HFF-Myc (cell line): Measurements from ENCODE around the gene RPL36A.

ENCODE experiments used
- DNase-seq: peaks from one replicate; pipeline ENCODE4 v3.0.0-alpha.2; 2011; ENCODE audit warnings: low read depth; ENCODE audit errors: extremely low read depth
- H3K4me3 ChIP-seq: replicated peaks from 2 replicates; pipeline ENCODE4 v1.5.1; 2011; ENCODE audit warnings: low read depth, mild to moderate bottlenecking, control low read depth, low read length
- CTCF ChIP-seq: IDR thresholded peaks from 2 replicates; pipeline ENCODE4 v1.5.1; 2012; ENCODE audit warnings: mild to moderate bottlenecking, low read depth, low read length, control low read depth; ENCODE audit errors: missing control alignments

The RPL36A gene

GRCh38 chrX:101390664-101391525 is at the start of gene RPL36A:
Gene RPL36A (plus strand): TSS chrX:101391011. CDS start chrX:101391044, 33 bp downstream.
- peak within 1 kb of the TSS; percentile 74 for H3K4me3 ChIP-seq
- peak; percentile 73 for TF ChIP-seq CTCF
- DNase-seq = peak; percentile 60

- no peak for DNase-seq
- no peak for TF ChIP-seq CTCF
- peak overlapping the region; percentile 79 for H3K4me3 ChIP-seq
Measured at GRCh38 chrX:101347859-101348451, 42.9 kb upstream of the RPL36A start.

DNA sequence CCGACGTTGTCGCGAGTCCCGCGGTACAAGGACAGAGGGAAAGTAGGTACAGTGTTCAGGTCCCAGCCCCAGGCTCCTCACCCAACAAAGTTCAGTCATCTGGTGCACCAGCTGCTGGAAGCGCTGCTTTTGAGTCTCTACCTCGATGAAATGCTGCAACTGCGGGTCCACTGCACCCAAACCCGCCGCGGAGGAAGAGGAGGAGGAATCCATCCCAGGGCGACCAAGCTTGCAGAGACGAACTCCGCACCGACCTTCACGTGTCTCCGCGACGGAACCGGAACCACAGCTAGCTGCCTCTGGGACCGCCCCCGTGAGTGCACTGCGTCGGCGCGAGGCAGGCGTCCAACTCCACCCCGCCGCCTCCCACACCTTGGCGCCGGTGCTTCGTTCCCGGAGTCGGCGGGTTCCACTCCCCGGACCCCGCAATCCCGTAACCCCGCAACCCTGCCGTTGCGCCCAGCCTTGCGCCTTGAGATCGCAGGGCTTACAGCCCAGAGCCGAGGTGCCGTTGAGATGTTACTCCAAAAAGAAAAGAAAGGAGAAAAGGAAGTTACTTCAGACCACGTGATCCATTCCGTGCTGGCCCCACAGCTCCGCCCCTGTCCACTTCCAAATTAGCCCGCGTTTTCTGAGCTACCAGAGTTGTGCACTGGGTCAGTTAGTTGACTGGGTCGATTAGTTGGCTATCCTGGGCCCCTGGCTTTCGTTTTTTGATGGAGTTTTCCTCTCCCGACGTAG is 42.2 kb upstream of the RPL36A start, which contains the start of gene TIMM8A:
TIMM8A (minus strand) TSS at position 291 of the 741 bp plus-strand sequence; CDS start at position 213, 78 bp downstream.
- DNase-seq = peak; percentile 24
- H3K4me3 ChIP-seq = peak within 1 kb of the TSS; percentile 79
- TF ChIP-seq CTCF = no peak

DNA sequence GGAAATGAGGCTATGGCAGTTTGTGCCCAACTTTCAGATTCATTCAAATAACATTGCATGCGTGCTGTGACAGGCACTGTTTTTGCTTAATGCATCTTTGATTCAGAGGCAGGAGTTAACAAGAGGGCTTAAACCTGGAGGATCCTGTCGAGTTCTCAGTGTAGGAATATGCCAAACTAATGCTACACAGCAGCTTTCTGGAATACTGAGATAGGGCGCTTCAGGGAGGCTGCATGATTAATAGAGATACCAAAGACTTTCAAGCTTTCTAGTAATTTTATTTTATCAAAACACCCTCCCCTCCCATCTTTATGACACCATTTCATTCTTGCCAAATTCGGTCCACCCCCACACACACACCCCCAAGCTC is 41.6 kb upstream of the RPL36A start:
- TF ChIP-seq CTCF = no peak
- H3K4me3 ChIP-seq = peak overlapping the region; percentile 79

GRCh38 chrX:101357166-101357795 is 33.5 kb upstream of the RPL36A start:
- peak; percentile 17 for TF ChIP-seq CTCF
- DNase-seq = no peak
- H3K4me3 ChIP-seq = no peak overlapping the region

More for the DNA sequence above, 41.6 kb upstream of the RPL36A start:
- no peak for DNase-seq

GRCh38 chrX:101359966-101360365 is 30.8 kb upstream of the RPL36A start:
- no peak for DNase-seq
- no peak overlapping the region for H3K4me3 ChIP-seq
- no peak for TF ChIP-seq CTCF
